Thoracic aorta (tissue), 2 donors: ENCODE data around the gene WFDC12. TPM values are rescaled to one million over a fixed set of nuclear protein-coding genes. Genes with fewer than 3 reads are reported as not detected.
"Not testable (repeated sequence)": the region's sequence is repeated elsewhere in the genome, so short reads cannot be mapped to it uniquely, and the experiment has no call there.

Source experiments
- ATAC-seq: fragments of 150-250 bp; one replicate; pipeline ENCODE4 v1.8.0; 2017; ENCODE audit warnings: low read depth; ENCODE audit not compliant: insufficient number of reproducible peaks, low FRiP score
- DNase-seq: peaks from one replicate; pipeline ENCODE4 v3.0.0-alpha.2; 2020; ENCODE audit warnings: low spot score
- H3K27ac ChIP-seq, 2 donors: fragments of 200-600 bp; sonication (generic); 1 replicate in 1 of 2; 2 replicates in 1 of 2; pipeline ENCODE4 v1.5.1; 2016; ENCODE audit warnings: mild to moderate bottlenecking in 2 of 2, moderate library complexity in 2 of 2
- H3K27me3 ChIP-seq: fragments of 200-600 bp; sonication (generic); replicated peaks from 2 replicates; pipeline ENCODE4 v1.6.0; 2016; ENCODE audit warnings: mild to moderate bottlenecking; ENCODE audit not compliant: insufficient read depth
- H3K36me3 ChIP-seq: fragments of 200-600 bp; sonication (generic); one replicate; pipeline ENCODE4 v1.5.1; 2016
- H3K4me1 ChIP-seq, 2 donors: fragments of 200-600 bp; sonication (generic); 1 replicate in 1 of 2; 2 replicates in 1 of 2; pipeline versions ENCODE4 v1.5.1 to v1.6.0; 2016; ENCODE audit warnings: low read depth in 2 of 2, mild to moderate bottlenecking in 1 of 2; ENCODE audit not compliant: control insufficient read depth in 1 of 2
- H3K4me3 ChIP-seq: fragments of 200-600 bp; sonication (generic); 2 replicates; pipeline ENCODE4 v1.5.1; 2016; ENCODE audit warnings: mild to moderate bottlenecking
- H3K9me3 ChIP-seq: fragments of 200-600 bp; sonication (generic); 2 replicates; pipeline ENCODE4 v1.5.1; 2016
- total RNA-seq, 2 donors: library from RNA; depleted of rRNA; stranded (reverse); fragments of >200 nt; gene quantifications; one replicate each; pipeline versions ENCODE4 v1.1.0 to v1.2.3, GENCODE V29; 2016
- TF ChIP-seq, protein P1 (sequence below): fragments of 200-600 bp; sonication (generic); IDR thresholded peaks from one replicate; pipeline ENCODE4 v1.5.1; 2019; ENCODE audit warnings: antibody characterized with exemption

The WFDC12 gene
- total RNA-seq, 2 donors from 2014 or later = not detected

DNA sequence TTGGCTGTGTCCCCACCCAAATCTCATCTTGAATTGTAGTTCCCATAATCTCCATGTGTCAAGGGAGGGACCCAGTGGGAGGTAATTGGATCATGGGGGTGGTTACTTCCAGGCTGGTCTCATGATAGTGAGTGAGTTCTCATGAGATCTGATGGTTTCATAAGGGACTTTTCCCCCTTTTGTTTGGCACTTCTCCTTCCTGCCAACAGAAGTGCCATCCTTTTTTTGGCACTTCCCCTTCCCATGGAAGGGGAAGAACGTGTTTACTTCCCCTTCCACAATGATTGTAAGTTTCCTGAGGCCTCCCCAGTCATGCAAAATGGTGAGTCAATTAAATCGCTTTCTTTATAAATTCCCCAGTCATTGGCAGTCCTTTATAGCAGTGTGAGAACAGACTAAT is 32.4 kb upstream of the WFDC12 start:
- no peaks in the 10 kb centered on the region for H3K27me3 ChIP-seq
- DNase-seq = no peak
- no peaks in the 10 kb centered on the region for H3K4me1 ChIP-seq
- H3K27ac ChIP-seq = no peak overlapping the region
- ATAC-seq = no peak
- peaks cover 10% of the 10 kb centered on the region for H3K9me3 ChIP-seq
- H3K36me3 ChIP-seq = no peaks in the 10 kb centered on the region
- TF ChIP-seq, protein P1, sequence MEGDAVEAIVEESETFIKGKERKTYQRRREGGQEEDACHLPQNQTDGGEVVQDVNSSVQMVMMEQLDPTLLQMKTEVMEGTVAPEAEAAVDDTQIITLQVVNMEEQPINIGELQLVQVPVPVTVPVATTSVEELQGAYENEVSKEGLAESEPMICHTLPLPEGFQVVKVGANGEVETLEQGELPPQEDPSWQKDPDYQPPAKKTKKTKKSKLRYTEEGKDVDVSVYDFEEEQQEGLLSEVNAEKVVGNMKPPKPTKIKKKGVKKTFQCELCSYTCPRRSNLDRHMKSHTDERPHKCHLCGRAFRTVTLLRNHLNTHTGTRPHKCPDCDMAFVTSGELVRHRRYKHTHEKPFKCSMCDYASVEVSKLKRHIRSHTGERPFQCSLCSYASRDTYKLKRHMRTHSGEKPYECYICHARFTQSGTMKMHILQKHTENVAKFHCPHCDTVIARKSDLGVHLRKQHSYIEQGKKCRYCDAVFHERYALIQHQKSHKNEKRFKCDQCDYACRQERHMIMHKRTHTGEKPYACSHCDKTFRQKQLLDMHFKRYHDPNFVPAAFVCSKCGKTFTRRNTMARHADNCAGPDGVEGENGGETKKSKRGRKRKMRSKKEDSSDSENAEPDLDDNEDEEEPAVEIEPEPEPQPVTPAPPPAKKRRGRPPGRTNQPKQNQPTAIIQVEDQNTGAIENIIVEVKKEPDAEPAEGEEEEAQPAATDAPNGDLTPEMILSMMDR = no peak
- H3K4me3 ChIP-seq = no peak overlapping the region

DNA sequence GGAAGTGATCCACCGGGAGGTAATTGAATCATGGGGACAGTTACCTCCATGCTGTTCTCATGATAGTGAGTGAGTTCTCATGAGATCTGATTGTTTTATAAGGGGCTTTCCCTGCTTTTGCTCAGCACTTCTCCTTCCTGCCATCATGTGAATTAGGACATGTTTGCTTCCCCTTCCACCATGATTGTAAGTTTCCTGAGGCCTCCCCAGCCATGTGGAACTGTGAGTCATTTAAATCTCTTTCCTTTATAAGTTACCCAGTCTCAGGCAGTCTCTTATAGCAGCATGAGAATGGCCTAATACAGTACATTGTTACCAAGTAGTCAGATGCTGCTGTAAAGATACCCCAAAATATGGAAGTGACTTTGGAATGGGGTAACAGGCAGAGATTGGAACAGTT is 30.5 kb upstream of the WFDC12 start:
- not testable (repeated sequence) for H3K4me1 ChIP-seq, H3K4me3 ChIP-seq, H3K9me3 ChIP-seq, DNase-seq, H3K27ac ChIP-seq, H3K27me3 ChIP-seq, H3K36me3 ChIP-seq, ATAC-seq

DNA sequence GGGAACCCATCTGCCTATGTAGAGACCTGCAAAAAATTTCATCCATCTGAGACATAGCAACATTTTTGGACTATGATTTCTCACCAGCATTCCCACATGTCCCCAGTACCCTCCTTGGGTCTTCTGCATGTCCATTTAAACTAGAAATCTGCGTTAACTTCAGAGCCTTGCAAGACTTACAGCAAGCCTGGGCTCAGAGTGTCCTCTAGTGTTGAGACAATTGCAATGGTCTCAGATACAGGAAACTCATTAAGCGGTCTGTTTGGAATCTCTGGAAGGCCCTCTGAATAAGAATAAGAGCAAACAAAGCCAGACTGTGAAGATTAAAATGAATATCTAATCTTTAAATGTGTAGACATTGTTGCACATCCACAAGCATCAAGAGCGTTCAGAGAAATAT is 29.9 kb upstream of the WFDC12 start:
- ATAC-seq (no peak), DNase-seq (no peak)
- TF ChIP-seq, protein P1 = no peak
- H3K36me3 ChIP-seq = no peaks in the 10 kb centered on the region
- no peak overlapping the region for H3K4me3 ChIP-seq
- H3K27me3 ChIP-seq = no peaks in the 10 kb centered on the region
- H3K27ac ChIP-seq = no peak overlapping the region
- H3K9me3 ChIP-seq = peaks cover 6% of the 10 kb centered on the region
- no peaks in the 10 kb centered on the region for H3K4me1 ChIP-seq

DNA sequence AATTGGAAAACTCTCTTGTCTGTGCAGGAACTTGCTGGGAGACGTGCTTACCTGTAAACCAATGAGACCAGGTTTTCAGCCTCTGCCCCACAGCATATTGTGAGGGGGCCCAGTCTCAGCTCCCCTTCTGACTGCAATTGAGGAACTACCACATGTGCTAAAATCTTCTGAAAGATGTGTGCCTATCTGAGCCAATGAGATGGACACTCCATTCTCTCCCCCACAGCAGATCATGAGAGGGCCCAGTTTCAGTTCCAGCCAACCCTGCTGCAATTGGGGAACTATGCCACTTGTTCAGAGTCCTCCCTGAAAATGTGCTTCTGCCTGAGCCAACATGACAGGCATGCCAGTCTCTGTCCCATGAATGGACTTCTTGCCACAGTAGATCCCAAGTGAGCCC is 29.5 kb upstream of the WFDC12 start:
- TF ChIP-seq, protein P1 = no peak
- Histone ChIP-seq H3K9me3 (peaks cover 2% of the 10 kb centered on the region), H3K4me3 (no peak overlapping the region), H3K4me1 (no peaks in the 10 kb centered on the region), H3K27me3 (no peaks in the 10 kb centered on the region), H3K36me3 (no peaks in the 10 kb centered on the region), H3K27ac (no peak overlapping the region)
- DNase-seq (no peak), ATAC-seq (no peak)

DNA sequence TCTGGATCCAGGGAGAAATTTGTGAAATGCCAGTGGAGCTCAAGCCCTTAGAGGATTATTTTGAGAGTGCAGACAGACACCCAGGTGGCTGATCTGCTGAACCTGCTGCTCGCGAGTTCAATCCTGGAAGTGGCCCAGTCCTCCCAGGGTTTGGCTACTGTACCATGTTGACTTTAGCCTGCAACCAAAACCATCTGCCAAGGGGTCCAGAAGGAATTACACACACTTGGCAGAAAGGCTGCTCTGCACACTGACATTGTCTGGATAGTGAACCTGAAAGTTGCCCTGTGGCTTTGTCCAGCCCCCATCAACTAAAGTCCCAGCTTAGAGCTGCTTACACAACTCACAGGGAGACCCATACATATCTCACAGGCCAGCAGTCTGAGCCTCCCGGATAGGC is 28.9 kb upstream of the WFDC12 start:
- DNase-seq (no peak), ATAC-seq (no peak)
- TF ChIP-seq, protein P1 = no peak
- no peaks in the 10 kb centered on the region for H3K27me3 ChIP-seq
- H3K4me3 ChIP-seq = no peak overlapping the region
- no peaks in the 10 kb centered on the region for H3K36me3 ChIP-seq
- no peak overlapping the region for H3K27ac ChIP-seq
- H3K4me1 ChIP-seq = no peaks in the 10 kb centered on the region
- no peaks in the 10 kb centered on the region for H3K9me3 ChIP-seq

DNA sequence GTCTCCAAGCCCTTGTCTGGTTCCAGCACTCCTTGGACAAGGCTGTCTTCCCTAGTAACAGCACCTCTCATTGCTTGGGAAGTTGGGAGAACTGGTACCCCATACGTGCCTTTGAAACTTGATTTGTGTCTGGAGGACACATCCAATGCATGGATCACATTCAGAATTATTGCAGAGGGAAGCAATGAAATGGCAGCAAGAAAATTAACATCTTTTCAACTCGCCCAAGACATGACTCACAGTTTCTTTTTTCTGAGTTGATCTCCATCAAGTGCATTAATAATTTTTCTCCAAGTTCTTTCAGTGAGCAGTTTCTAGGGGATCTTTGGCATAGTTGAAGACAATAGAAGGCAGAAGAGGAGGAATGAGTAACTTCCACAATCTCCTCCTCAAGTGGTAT is 28.1 kb upstream of the WFDC12 start:
- H3K9me3 ChIP-seq = no peaks in the 10 kb centered on the region
- no peak overlapping the region for H3K27ac ChIP-seq
- DNase-seq = no peak
- no peaks in the 10 kb centered on the region for H3K4me1 ChIP-seq
- ATAC-seq = no peak
- TF ChIP-seq, protein P1 = no peak
- no peaks in the 10 kb centered on the region for H3K27me3 ChIP-seq
- H3K4me3 ChIP-seq = no peak overlapping the region
- no peaks in the 10 kb centered on the region for H3K36me3 ChIP-seq
